Measurements from ENCODE around the gene SPRTN.

DNA sequence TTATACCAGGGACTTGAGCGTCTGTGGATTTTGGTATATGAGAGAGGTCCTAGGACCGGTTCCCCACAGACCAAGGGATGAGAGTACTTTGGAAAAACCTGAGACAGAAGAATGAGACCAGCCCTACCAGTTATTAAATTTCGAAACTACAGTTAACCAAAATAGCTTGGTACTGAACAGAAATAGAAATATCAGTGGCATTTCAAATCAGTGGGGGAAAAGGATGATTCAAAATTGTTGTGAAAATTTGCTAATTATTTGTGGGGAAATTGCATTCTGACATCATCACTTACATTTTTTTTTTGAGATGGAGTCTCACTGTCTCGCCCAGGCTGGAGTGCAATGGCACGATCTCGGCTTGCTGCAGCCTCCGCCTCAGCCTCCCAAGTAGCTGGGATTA is 8.6 kb upstream of the SPRTN start:
- TF ChIP-seq, protein P1, sequence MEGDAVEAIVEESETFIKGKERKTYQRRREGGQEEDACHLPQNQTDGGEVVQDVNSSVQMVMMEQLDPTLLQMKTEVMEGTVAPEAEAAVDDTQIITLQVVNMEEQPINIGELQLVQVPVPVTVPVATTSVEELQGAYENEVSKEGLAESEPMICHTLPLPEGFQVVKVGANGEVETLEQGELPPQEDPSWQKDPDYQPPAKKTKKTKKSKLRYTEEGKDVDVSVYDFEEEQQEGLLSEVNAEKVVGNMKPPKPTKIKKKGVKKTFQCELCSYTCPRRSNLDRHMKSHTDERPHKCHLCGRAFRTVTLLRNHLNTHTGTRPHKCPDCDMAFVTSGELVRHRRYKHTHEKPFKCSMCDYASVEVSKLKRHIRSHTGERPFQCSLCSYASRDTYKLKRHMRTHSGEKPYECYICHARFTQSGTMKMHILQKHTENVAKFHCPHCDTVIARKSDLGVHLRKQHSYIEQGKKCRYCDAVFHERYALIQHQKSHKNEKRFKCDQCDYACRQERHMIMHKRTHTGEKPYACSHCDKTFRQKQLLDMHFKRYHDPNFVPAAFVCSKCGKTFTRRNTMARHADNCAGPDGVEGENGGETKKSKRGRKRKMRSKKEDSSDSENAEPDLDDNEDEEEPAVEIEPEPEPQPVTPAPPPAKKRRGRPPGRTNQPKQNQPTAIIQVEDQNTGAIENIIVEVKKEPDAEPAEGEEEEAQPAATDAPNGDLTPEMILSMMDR (IDR thresholded peaks at IDR 0.05; ENCODE audit: poor library complexity) = no peak
- TF ChIP-seq EZH2 (IDR thresholded peaks at IDR 0.05; ENCODE audit: borderline replicate concordance) = no peak

Measured in hepatocyte (in vitro differentiated cells).